HFF-Myc (cell line): ENCODE data around the gene BIRC6.
"Not testable (repeated sequence)": the region's sequence is repeated elsewhere in the genome, so short reads cannot be mapped to it uniquely, and the experiment has no call there.

Experiments used
- DNase-seq: peaks from one replicate; pipeline ENCODE4 v3.0.0-alpha.2; 2011; ENCODE audit warnings: low read depth; ENCODE audit errors: extremely low read depth
- H3K4me3 ChIP-seq: replicated peaks from 2 replicates; pipeline ENCODE4 v1.5.1; 2011; ENCODE audit warnings: low read depth, mild to moderate bottlenecking, control low read depth, low read length
- TF ChIP-seq, protein P1 (sequence below): IDR thresholded peaks from 2 replicates; pipeline ENCODE4 v1.5.1; 2012; ENCODE audit warnings: mild to moderate bottlenecking, low read depth, low read length, control low read depth; ENCODE audit errors: missing control alignments

BIRC6 gene

GRCh38 chr2:32363597-32363996 lies 6.8 kb downstream of the BIRC6 start:
- H3K4me3 ChIP-seq, result no peak overlapping the region
- TF ChIP-seq, protein P1, sequence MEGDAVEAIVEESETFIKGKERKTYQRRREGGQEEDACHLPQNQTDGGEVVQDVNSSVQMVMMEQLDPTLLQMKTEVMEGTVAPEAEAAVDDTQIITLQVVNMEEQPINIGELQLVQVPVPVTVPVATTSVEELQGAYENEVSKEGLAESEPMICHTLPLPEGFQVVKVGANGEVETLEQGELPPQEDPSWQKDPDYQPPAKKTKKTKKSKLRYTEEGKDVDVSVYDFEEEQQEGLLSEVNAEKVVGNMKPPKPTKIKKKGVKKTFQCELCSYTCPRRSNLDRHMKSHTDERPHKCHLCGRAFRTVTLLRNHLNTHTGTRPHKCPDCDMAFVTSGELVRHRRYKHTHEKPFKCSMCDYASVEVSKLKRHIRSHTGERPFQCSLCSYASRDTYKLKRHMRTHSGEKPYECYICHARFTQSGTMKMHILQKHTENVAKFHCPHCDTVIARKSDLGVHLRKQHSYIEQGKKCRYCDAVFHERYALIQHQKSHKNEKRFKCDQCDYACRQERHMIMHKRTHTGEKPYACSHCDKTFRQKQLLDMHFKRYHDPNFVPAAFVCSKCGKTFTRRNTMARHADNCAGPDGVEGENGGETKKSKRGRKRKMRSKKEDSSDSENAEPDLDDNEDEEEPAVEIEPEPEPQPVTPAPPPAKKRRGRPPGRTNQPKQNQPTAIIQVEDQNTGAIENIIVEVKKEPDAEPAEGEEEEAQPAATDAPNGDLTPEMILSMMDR, result no peak
- no peak for DNase-seq

DNA sequence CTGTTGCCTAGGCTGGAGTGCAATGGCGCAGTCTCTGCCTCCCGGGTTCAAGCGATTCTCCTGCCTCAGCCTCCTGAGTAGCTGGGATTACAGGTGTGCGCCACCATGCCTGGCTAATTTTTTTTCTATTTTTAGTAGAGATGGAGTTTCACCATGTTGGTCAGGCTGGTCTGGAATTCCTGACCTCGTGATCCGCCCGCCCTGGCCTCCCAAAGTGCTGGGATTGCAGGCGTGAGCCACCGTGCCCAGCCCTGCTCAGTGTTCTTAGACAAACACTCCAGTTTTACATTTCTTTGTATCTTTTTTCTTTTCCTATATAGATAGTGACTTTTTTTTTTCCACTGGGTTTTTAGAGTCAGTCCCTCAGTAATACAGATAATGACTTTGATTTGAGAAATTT lies 7.5 kb downstream of the BIRC6 start:
- not testable (repeated sequence) for DNase-seq

DNA sequence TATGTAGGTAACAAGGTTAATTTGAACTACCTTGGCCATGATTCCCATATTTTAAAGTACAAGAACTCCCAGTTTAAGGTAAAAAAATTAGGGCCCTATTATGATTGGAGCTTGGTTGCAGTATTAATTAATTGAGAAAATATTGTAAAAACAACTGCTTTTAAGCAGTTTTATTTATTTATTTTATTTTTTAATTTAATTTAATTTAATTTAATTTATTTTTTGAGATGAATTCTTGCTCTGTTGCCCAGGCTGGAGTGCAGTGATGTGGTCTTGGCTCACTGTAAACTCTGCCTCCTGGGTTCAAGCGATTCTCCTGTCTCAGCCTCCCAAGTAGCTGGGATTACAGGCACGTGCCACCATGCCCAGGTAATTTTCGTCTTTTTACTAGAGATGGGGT lies 8.9 kb downstream of the BIRC6 start:
- not testable (repeated sequence) for H3K4me3 ChIP-seq, DNase-seq

More for the DNA sequence above, 7.5 kb downstream of the BIRC6 start:
- not testable (repeated sequence) for H3K4me3 ChIP-seq

GRCh38 chr2:32366595-32366994 lies 9.8 kb downstream of the BIRC6 start:
- TF ChIP-seq, protein P1, result no peak
- DNase-seq, result no peak
- H3K4me3 ChIP-seq, result no peak overlapping the region

DNA sequence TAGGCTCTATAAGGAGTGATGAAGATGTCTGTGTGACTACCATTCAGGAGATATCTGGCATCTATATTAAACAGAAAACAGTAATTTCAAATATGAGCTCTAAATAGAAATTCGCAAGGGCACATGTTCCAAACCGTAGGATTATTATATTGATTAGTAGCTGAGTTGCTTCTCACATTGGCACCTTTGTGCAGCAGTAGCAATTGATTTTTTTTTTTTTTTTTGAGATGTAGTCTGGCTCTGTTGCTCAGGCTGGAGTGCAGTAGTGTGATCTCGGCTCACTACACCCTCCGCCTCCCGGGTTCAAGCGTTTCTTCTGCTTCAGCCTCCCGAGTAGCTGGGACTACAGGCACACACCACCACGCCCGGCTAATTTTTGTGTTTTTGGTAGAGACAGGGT lies 12.4 kb downstream of the BIRC6 start:
- TF ChIP-seq, protein P1, result no peak
- no peak for DNase-seq

GRCh38 chr2:32370942-32371341 lies 14.1 kb downstream of the BIRC6 start:
- not testable (repeated sequence) for H3K4me3 ChIP-seq, DNase-seq

More for the DNA sequence above, 12.4 kb downstream of the BIRC6 start:
- H3K4me3 ChIP-seq, result no peak overlapping the region

DNA sequence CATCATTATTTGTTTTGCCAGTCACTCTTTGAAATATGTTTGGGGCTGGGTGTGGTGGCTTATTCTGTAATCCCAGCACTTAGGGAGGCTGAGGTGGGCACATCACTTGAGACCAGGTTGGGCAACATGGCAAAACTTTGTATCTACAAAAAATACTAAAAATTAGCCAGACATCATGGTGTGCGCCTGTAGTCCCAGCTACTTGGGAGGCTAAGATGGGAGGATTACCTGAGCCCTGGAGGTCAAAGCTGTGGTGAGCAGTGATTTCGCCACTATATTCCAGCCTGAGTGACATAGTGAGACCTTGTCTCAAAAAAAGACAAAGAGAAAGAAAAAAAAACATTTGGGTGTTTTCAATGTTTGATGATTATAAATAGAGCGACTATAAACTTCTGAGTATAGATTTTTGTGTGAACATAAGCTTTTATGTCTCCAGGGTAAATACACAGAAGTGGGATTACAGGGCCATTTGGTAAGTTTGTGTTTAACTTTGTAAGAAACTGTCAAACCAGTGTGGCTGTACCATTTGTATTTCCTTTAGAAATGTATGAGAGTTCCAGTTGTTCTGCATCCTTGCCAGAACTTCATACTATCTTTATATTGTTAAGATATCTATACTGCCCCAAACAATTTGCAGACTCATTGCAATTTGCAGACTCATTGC lies 15.8 kb downstream of the BIRC6 start:
- TF ChIP-seq, protein P1, result no peak
- no peak for DNase-seq
- no peak overlapping the region for H3K4me3 ChIP-seq

- H3K4me3 ChIP-seq, result no peak overlapping the region
- TF ChIP-seq, protein P1, result no peak
- DNase-seq, result no peak
These were observed 18.5 kb downstream of the BIRC6 start for GRCh38 chr2:32375228-32375892.
